PC-3 (cell line): ENCODE measurements around the gene FASN. TPM values are rescaled to one million over a fixed set of nuclear protein-coding genes. Genes with fewer than 3 reads are reported as not detected.
A peak's percentile ranks its signal among the peaks of the same experiment; 100 is the strongest.

Experiments
- ATAC-seq: fragments of 200-7000 bp; cut with Tn5 transposase; 2 replicates; pipeline ENCODE4 v1.9.1; 2020; ENCODE audit warnings: mild to moderate bottlenecking, moderate library complexity
- Bru-seq: library from RNA; stranded (reverse); fragments of 400-500 nt; gene quantifications from one replicate; lab custom pipeline; 2021; lab: Mats Ljungman, UMichigan
- BruChase-seq, 2 experiments: library from RNA; stranded (reverse); fragments of 400-500 nt; gene quantifications; one replicate each; lab custom pipeline; 2021; lab: Mats Ljungman, UMichigan
- BruUV-seq: library from RNA; stranded (reverse); fragments of 400-500 nt; replicated peaks from 2 replicates; lab custom pipeline; 2021; lab: Mats Ljungman, UMichigan
- CTCF ChIA-PET: fragments of 300-600 bp; sonication (Branson Sonifier 250); formaldehyde crosslinking; loops from one replicate; lab custom pipeline; 2022; ENCODE audit warnings: antibody characterized with exemption; lab: Charles Lee
- POLR2A ChIA-PET: fragments of 300-600 bp; sonication (Branson Sonifier 250); formaldehyde crosslinking; loops from one replicate; lab custom pipeline; 2022; ENCODE audit warnings: antibody characterized with exemption; ENCODE audit not compliant: unreplicated experiment; lab: Charles Lee
- DNase-seq: peaks from one replicate; pipeline ENCODE4 v3.0.0-alpha.2; 2015
- H2AFZ ChIP-seq: fragments of 300-600 bp; sonication (generic); 2 replicates; pipeline ENCODE4 v1.6.0; 2016; ENCODE audit warnings: antibody characterized with exemption, low read length
- H3F3A ChIP-seq: fragments of 300-600 bp; sonication (generic); one replicate; pipeline ENCODE4 v1.6.0; 2017; ENCODE audit warnings: antibody characterized with exemption, low read length, control low read depth, mild to moderate bottlenecking; ENCODE audit not compliant: unreplicated experiment
- H3K27ac ChIP-seq: fragments of 300-600 bp; sonication (generic); 2 replicates; pipeline ENCODE4 v1.5.1; 2016; ENCODE audit warnings: mild to moderate bottlenecking, low read length
- H3K27me3 ChIP-seq: fragments of 300-600 bp; sonication (generic); 2 replicates; pipeline ENCODE4 v1.6.1; 2016; ENCODE audit warnings: low read length, mixed read lengths
- H3K36me3 ChIP-seq: fragments of 300-600 bp; sonication (generic); 2 replicates; pipeline ENCODE4 v1.6.1; 2016; ENCODE audit warnings: low read depth, mixed run types, low read length, mixed read lengths
- H3K4me1 ChIP-seq: fragments of 300-600 bp; sonication (generic); 2 replicates; pipeline ENCODE4 v1.5.1; 2016; ENCODE audit warnings: low read length; ENCODE audit not compliant: insufficient read depth
- H3K4me2 ChIP-seq: fragments of 300-600 bp; sonication (generic); 2 replicates; pipeline ENCODE4 v1.6.0; 2016; ENCODE audit warnings: low read length
- H3K4me3 ChIP-seq: fragments of 300-600 bp; sonication (generic); 2 replicates; pipeline ENCODE4 v1.5.1; 2016; ENCODE audit warnings: mild to moderate bottlenecking, low read length, mixed read lengths
- H3K79me2 ChIP-seq: fragments of 300-600 bp; sonication (generic); 2 replicates; pipeline ENCODE4 v1.6.1; 2017; ENCODE audit warnings: low read length, mixed read lengths
- H3K9ac ChIP-seq: fragments of 300-600 bp; sonication (generic); 2 replicates; pipeline ENCODE4 v1.6.0; 2016; ENCODE audit warnings: mild to moderate bottlenecking, low read length
- H3K9me2 ChIP-seq: fragments of 300-600 bp; sonication (generic); replicated peaks from 2 replicates; pipeline ENCODE4 v1.6.1; 2016; ENCODE audit warnings: mixed run types, low read length, mixed read lengths
- H3K9me3 ChIP-seq: fragments of 300-600 bp; sonication (generic); 2 replicates; pipeline ENCODE4 v1.6.1; 2016; ENCODE audit warnings: low read length, mixed read lengths
- H4K20me1 ChIP-seq: fragments of 300-600 bp; sonication (generic); 2 replicates; pipeline ENCODE4 v1.6.1; 2016; ENCODE audit warnings: low read length, mixed read lengths
- CTCF ChIP-seq: fragments of 300-600 bp; sonication (generic); conservative IDR thresholded peaks from 2 replicates; pipeline ENCODE4 v1.5.1; 2017; ENCODE audit warnings: antibody characterized with exemption, low read depth, mild to moderate bottlenecking, low read length
- EZH2 ChIP-seq: fragments of 300-600 bp; sonication (generic); IDR thresholded peaks from one replicate; pipeline ENCODE4 v1.6.1; 2017; ENCODE audit warnings: antibody characterized with exemption, mild to moderate bottlenecking, low read length; ENCODE audit not compliant: unreplicated experiment
- EZH2phosphoT487 ChIP-seq: fragments of 300-600 bp; sonication (generic); IDR thresholded peaks from 2 replicates; pipeline ENCODE4 v1.6.1; 2018; ENCODE audit warnings: mild to moderate bottlenecking, antibody characterized with exemption, low read length, borderline replicate concordance
- intact Hi-C: fragments of 100-400 bp; cut with micrococcal nuclease; formaldehyde crosslinking; loops from 2 replicates; pipeline ENCODE4 v1.9.0; 2023
- long read RNA-seq: library from polyadenylated mRNA; unstranded; transcript quantifications from one replicate; pipeline ENCODE4 v2.0.0, GENCODE V29; 2021; ENCODE audit not compliant: unreplicated experiment
- total RNA-seq: library from RNA; depleted of rRNA; stranded (reverse); fragments of >200 nt; gene quantifications from 2 replicates; pipeline ENCODE4 v1.2.3, GENCODE V29; 2014; rRNA removed

FASN gene
- total RNA-seq (269 and 364 TPM in 2 replicates), Bru-seq, nascent RNA (percentile 63 among the genes with signal in this experiment), BruChase-seq, experiment 1, labeled RNA remaining after a 6-hour chase (percentile 94 among the genes with signal in this experiment), BruChase-seq, experiment 2, labeled RNA remaining after a 2-hour chase (percentile 89 among the genes with signal in this experiment)
- long read RNA-seq, partial matches to known transcripts, result 45 of 87 reads
- long read RNA-seq, other reads (novel, unspliced or antisense), result 40 of 87 reads

- H3K4me1 ChIP-seq, result peaks cover 30% of the 10 kb centered on the region
- H3K79me2 ChIP-seq, result peaks cover 47% of the 10 kb centered on the region
- no peaks in the 10 kb centered on the region for H3K9me2 ChIP-seq
- peak within 1 kb of the TSS; percentile 97 for H3K4me2 ChIP-seq
- no peaks in the 10 kb centered on the region for H3K9me3 ChIP-seq
- no TSS peak for BruUV-seq
- ATAC-seq (peak; percentile 79), DNase-seq (peak; percentile 97)
- ChIA-PET CTCF (interaction anchor here (0.6 kb wide), 1 partner anchor 96 kb away, joined by 4 read pairs; no protein-coding TSS in a partner anchor), POLR2A (interaction anchor here (0.6 to 1.8 kb wide), 2 partner anchors 61 to 357 kb away, joined by 3 to 4 read pairs; partner anchors contain the start of gene DCXR)
- H4K20me1 ChIP-seq, result peaks cover 29% of the 10 kb centered on the region
- peak within 1 kb of the TSS; percentile 85 for H3K27ac ChIP-seq
- peak within 1 kb of the TSS; percentile 91 for H3K4me3 ChIP-seq
- H3F3A ChIP-seq, result no peaks in the 10 kb centered on the region
- H2AFZ ChIP-seq, result peak within 1 kb of the TSS; percentile 78
- intact Hi-C loops, result loop anchor here (5.0 kb wide), 1 partner anchor 61 kb away; the partner anchor contains the start of gene DCXR
- TF ChIP-seq CTCF (peak; percentile 33; the same call in 1 of the 2 replicates), EZH2 (no peak)
- peak within 1 kb of the TSS; percentile 99 for H3K9ac ChIP-seq
- peaks cover 23% of the 10 kb centered on the region for H3K36me3 ChIP-seq
- H3K27me3 ChIP-seq, result no peaks in the 10 kb centered on the region
These were observed at the start of gene FASN for GRCh38 chr17:82098169-82098938. Gene FASN (minus strand): TSS chr17:82098236. CDS start chr17:82096445, 1,791 bp downstream.

GRCh38 chr17:82146663-82147654, 48.9 kb upstream of the FASN start:
- no TSS peak for BruUV-seq
- CTCF ChIA-PET, result no interaction called here

More at GRCh38 chr17:82146663-82147654, 48.9 kb upstream of the FASN start:
- no peaks in the 10 kb centered on the region for H3K9me3 ChIP-seq
- no peaks in the 10 kb centered on the region for H3K4me1 ChIP-seq
- H3F3A ChIP-seq, result no peaks in the 10 kb centered on the region
- DNase-seq (no peak), ATAC-seq (no peak)
- H3K27me3 ChIP-seq, result no peaks in the 10 kb centered on the region
- H3K4me2 ChIP-seq, result no peak overlapping the region
- no peak for TF ChIP-seq EZH2
- TF ChIP-seq EZH2phosphoT487, result no peak
- TF ChIP-seq CTCF, result no peak
- H3K27ac ChIP-seq, result no peak overlapping the region
- H3K36me3 ChIP-seq, result no peaks in the 10 kb centered on the region
- H3K9ac ChIP-seq, result no peak overlapping the region
- no peak overlapping the region for H3K4me3 ChIP-seq
- intact Hi-C loops, result no loop called here
- H3K9me2 ChIP-seq, result no peaks in the 10 kb centered on the region
- H3K79me2 ChIP-seq, result no peaks in the 10 kb centered on the region
- no peak overlapping the region for H2AFZ ChIP-seq
- POLR2A ChIA-PET, result no interaction called here
- H4K20me1 ChIP-seq, result no peaks in the 10 kb centered on the region
